OCI-LY1 (cell line): Measurements from ENCODE around the gene OVOL2.
"Not testable (repeated sequence)": the region's sequence is repeated elsewhere in the genome, so short reads cannot be mapped to it uniquely, and the experiment has no call there.

Source experiments
- H2AFZ ChIP-seq: fragments of 200-600 bp; sonication (generic), shearing (Covaris generic); 2 replicates; pipeline ENCODE4 v1.6.0; 2014; ENCODE audit warnings: antibody characterized with exemption, mild to moderate bottlenecking, low read length
- H3F3A ChIP-seq: fragments of 200-600 bp; sonication (generic), shearing (Covaris generic); 2 replicates; pipeline ENCODE4 v1.6.0; 2014; ENCODE audit warnings: mild to moderate bottlenecking, antibody characterized with exemption, low read length, moderate library complexity; ENCODE audit not compliant: insufficient read depth
- H3K27ac ChIP-seq: fragments of 200-600 bp; sonication (generic); 2 replicates; pipeline ENCODE4 v1.5.1; 2014; ENCODE audit warnings: low read length, mixed run types, mild to moderate bottlenecking, low read depth; ENCODE audit not compliant: poor library complexity, severe bottlenecking
- H3K27me3 ChIP-seq: fragments of 200-600 bp; sonication (generic); 2 replicates; pipeline ENCODE4 v1.6.0; 2014; ENCODE audit warnings: antibody characterized with exemption, mild to moderate bottlenecking, low read length, moderate library complexity; ENCODE audit not compliant: insufficient read depth
- H3K36me3 ChIP-seq: fragments of 200-600 bp; sonication (generic); 2 replicates; pipeline ENCODE4 v1.6.1; 2014; ENCODE audit warnings: mild to moderate bottlenecking, antibody characterized with exemption, low read length, moderate library complexity, mixed read lengths; ENCODE audit not compliant: insufficient read depth
- H3K4me1 ChIP-seq: fragments of 200-600 bp; sonication (generic); 2 replicates; pipeline ENCODE4 v1.5.1; 2014; ENCODE audit warnings: mild to moderate bottlenecking, low read length, moderate library complexity; ENCODE audit not compliant: insufficient read depth, severe bottlenecking
- H3K4me2 ChIP-seq: fragments of 200-600 bp; sonication (generic), shearing (Covaris generic); 2 replicates; pipeline ENCODE4 v1.6.1; 2014; ENCODE audit warnings: low read length
- H3K4me3 ChIP-seq: fragments of 200-600 bp; sonication (generic); 2 replicates; pipeline ENCODE4 v1.5.1; 2014; ENCODE audit warnings: low read length, low read depth, mild to moderate bottlenecking, mixed read lengths; ENCODE audit not compliant: poor library complexity, severe bottlenecking
- H3K79me2 ChIP-seq: fragments of 200-600 bp; shearing (Covaris generic); 2 replicates; pipeline ENCODE4 v1.6.1; 2016; ENCODE audit warnings: mixed run types, low read length, mixed read lengths; ENCODE audit not compliant: insufficient read depth
- H3K9ac ChIP-seq: fragments of 200-600 bp; sonication (generic), shearing (Covaris generic); 2 replicates; pipeline ENCODE4 v1.6.1; 2014; ENCODE audit warnings: mild to moderate bottlenecking, low read length, mixed read lengths
- H3K9me2 ChIP-seq: fragments of 200-600 bp; sonication (generic), shearing (Covaris generic); 2 replicates; pipeline ENCODE4 v1.6.1; 2014; ENCODE audit warnings: low read depth, mild to moderate bottlenecking, low read length, mixed read lengths
- H3K9me3 ChIP-seq: fragments of 200-600 bp; shearing (Covaris generic); 2 replicates; pipeline ENCODE4 v1.6.1; 2014; ENCODE audit warnings: low read length, mixed read lengths
- H4K20me1 ChIP-seq: fragments of 200-600 bp; sonication (generic), shearing (Covaris generic); 2 replicates; pipeline ENCODE4 v1.6.0; 2016; ENCODE audit warnings: mild to moderate bottlenecking, low read length; ENCODE audit not compliant: insufficient read depth
- CTCF ChIP-seq: fragments of 200-600 bp; sonication (generic), shearing (Covaris generic); IDR thresholded peaks from 2 replicates; pipeline ENCODE4 v1.5.1; 2017; ENCODE audit warnings: mild to moderate bottlenecking, antibody characterized with exemption, low read length, moderate library complexity, mixed read lengths
- EZH2 ChIP-seq: fragments of 200-600 bp; sonication (generic), shearing (Covaris generic); IDR thresholded peaks from 2 replicates; pipeline ENCODE4 v1.8.0; 2017; ENCODE audit warnings: borderline replicate concordance, mixed run types, mild to moderate bottlenecking, antibody characterized with exemption, low read length, moderate library complexity, mixed read lengths

Gene OVOL2

GRCh38 chr20:18057101-18057993, at the start of gene OVOL2:
Gene OVOL2 (minus strand): TSS chr20:18057916. CDS start chr20:18057634, 282 bp downstream.
- Histone ChIP-seq H3K36me3 (no peaks in the 10 kb centered on the region), H3K4me1 (peaks cover 5% of the 10 kb centered on the region), H4K20me1 (no peaks in the 10 kb centered on the region), H3K4me2 (peak within 1 kb of the TSS; percentile 64), H3K27ac (no peak within 1 kb of the TSS), H3F3A (no peaks in the 10 kb centered on the region), H3K79me2 (no peaks in the 10 kb centered on the region), H2AFZ (no peak within 1 kb of the TSS), H3K27me3 (0 out of 2 replicates have a peak, but pooled peaks cover 7% of the 10 kb centered on the region), H3K9me3 (no peaks in the 10 kb centered on the region), H3K4me3 (peak within 1 kb of the TSS; percentile 61), H3K9ac (peak within 1 kb of the TSS; percentile 45; the same call in 1 of the 2 replicates), H3K9me2 (no peaks in the 10 kb centered on the region)
- TF ChIP-seq CTCF (no peak), EZH2 (no peak)

GRCh38 chr20:18103497-18103896, 45.8 kb upstream of the OVOL2 start:
- Histone ChIP-seq H3K4me3 (no peak overlapping the region), H3K4me1 (no peaks in the 10 kb centered on the region), H3K9me3 (no peaks in the 10 kb centered on the region), H4K20me1 (no peaks in the 10 kb centered on the region), H3K36me3 (no peaks in the 10 kb centered on the region), H3K9me2 (no peaks in the 10 kb centered on the region), H3K79me2 (no peaks in the 10 kb centered on the region), H3F3A (no peaks in the 10 kb centered on the region), H3K27me3 (no peaks in the 10 kb centered on the region), H3K4me2 (no peak overlapping the region), H3K9ac (no peak overlapping the region), H2AFZ (no peak overlapping the region), H3K27ac (no peak overlapping the region)
- TF ChIP-seq CTCF = no peak
- TF ChIP-seq EZH2 = no peak

- no peaks in the 10 kb centered on the region for H3K9me3 ChIP-seq
- no peak overlapping the region for H3K27ac ChIP-seq
- H3K9me2 ChIP-seq = no peaks in the 10 kb centered on the region
- no peaks in the 10 kb centered on the region for H4K20me1 ChIP-seq
- H3K36me3 ChIP-seq = no peaks in the 10 kb centered on the region
- no peaks in the 10 kb centered on the region for H3K27me3 ChIP-seq
- no peaks in the 10 kb centered on the region for H3F3A ChIP-seq
- H3K4me1 ChIP-seq = no peaks in the 10 kb centered on the region
- no peak overlapping the region for H3K4me2 ChIP-seq
- no peak overlapping the region for H2AFZ ChIP-seq
- TF ChIP-seq CTCF (no peak), EZH2 (no peak)
- H3K4me3 ChIP-seq = no peak overlapping the region
- no peaks in the 10 kb centered on the region for H3K79me2 ChIP-seq
- H3K9ac ChIP-seq = no peak overlapping the region
These were observed 43.6 kb upstream of the OVOL2 start for GRCh38 chr20:18101125-18101810.

- H3K9me2 ChIP-seq, H3K27me3 ChIP-seq, H3K4me3 ChIP-seq: not testable (repeated sequence)
These were observed 42.9 kb upstream of the OVOL2 start for GRCh38 chr20:18100569-18100968.

More at GRCh38 chr20:18100569-18100968, 42.9 kb upstream of the OVOL2 start:
- not testable (repeated sequence) for H4K20me1 ChIP-seq, H3K9me3 ChIP-seq, H3K9ac ChIP-seq, H3K79me2 ChIP-seq, H2AFZ ChIP-seq, H3F3A ChIP-seq, H3K4me1 ChIP-seq, H3K4me2 ChIP-seq, H3K36me3 ChIP-seq, H3K27ac ChIP-seq
